ENCODE measurements around the gene HAPLN3.

- no peak for TF ChIP-seq POLR2A (IDR thresholded peaks at IDR 0.05)
- TF ChIP-seq, protein P1, sequence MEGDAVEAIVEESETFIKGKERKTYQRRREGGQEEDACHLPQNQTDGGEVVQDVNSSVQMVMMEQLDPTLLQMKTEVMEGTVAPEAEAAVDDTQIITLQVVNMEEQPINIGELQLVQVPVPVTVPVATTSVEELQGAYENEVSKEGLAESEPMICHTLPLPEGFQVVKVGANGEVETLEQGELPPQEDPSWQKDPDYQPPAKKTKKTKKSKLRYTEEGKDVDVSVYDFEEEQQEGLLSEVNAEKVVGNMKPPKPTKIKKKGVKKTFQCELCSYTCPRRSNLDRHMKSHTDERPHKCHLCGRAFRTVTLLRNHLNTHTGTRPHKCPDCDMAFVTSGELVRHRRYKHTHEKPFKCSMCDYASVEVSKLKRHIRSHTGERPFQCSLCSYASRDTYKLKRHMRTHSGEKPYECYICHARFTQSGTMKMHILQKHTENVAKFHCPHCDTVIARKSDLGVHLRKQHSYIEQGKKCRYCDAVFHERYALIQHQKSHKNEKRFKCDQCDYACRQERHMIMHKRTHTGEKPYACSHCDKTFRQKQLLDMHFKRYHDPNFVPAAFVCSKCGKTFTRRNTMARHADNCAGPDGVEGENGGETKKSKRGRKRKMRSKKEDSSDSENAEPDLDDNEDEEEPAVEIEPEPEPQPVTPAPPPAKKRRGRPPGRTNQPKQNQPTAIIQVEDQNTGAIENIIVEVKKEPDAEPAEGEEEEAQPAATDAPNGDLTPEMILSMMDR (IDR thresholded peaks at IDR 0.05 in 8 of 11, conservative IDR thresholded peaks at IDR 0.05 in 3 of 11): no peak
Measured at GRCh38 chr15:88833731-88834100, 61.6 kb downstream of the HAPLN3 start.
